Dermis microvascular lymphatic vessel endothelial cell (primary cell): ENCODE measurements around the gene ZDHHC8. TPM values are rescaled to one million over a fixed set of nuclear protein-coding genes. Genes with fewer than 3 reads are reported as not detected.

Experiments
- DNase-seq, 2 donors: peaks; one replicate each; pipeline versions ENCODE4 v3.0.0 to v3.0.0-alpha.2; 2010; ENCODE audit warnings: low read depth in 2 of 2
- total RNA-seq: library from RNA; depleted of rRNA; stranded (reverse); fragments of >200 nt; gene quantifications from 2 replicates; pipeline ENCODE4 v1.2.1, GENCODE V29; 2014

Gene ZDHHC8
- total RNA-seq, 1 donor from 2014 or later = 3.0 TPM

DNA sequence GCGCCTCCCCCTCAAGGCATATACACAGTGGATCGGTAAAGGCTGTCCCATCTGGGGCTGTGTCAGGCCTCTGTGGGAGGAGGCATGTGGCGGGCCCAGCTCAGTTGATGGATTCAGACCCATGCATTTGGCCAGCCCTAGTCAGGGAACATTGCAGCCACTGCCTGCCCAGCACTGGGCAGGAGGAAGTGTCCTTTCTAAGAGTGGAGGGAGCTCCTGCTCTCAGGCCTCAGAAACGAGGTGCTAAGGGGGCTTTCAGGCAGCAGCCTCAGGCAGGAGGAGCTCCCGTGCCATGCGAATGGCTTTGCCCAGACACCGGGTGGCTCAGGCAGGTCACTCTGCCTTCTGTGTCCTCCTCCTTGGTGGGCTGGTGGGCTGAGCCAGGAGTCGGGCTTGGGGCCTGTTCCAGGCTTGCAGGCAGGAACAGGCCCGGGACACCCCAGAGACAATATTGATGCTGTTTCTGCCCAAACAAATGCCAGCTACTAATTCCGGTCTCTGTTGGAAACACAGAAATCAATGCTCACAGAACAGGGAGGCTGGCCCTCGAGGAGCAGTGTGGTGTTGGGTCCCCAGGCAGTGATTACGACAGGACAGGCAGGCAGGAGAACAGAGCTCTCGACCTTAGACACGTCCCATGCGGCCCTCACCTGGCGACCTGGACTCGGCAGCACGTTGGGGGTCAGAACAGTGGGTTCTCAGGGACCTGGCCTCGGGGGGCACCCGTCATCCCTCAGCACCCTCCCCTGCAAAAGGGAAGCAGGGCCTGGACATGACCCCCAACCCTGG, 61.6 kb downstream of the ZDHHC8 start:
- DNase-seq = no peak

DNA sequence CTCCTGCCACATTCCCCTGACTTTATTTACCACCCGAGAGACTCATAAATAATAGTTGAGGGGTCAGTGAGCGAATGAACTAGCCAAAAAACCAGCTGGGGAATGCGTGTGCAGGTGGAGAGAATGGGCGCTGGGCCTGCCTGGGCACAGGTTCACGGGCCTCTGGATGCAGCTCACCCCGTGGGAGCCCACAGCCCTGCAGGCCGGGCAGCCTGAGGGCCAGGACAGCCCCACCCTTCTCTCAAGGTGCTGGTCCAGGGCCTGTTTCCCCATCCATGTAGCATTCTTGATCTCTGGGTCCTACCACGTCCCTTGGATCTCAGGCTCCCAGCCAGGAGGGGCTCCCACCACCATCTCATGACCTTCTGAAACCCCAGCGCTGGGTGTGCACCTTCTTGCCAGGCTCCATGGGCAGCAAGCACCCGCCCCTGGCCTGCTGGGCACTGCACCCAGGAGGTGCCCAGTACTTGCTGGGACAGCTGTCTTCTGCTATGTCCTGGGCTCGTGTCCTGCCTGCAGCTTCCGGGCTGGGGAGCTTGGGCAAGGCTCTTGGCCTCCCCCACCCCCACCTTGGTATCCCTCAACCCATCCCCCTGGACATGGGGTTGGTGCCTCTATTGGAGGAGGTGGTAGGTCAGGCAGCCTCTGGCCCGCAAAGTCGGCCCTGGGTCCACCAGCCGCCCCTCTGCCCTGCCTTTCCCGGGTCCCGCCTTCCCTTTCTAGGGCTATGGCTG, 62.3 kb downstream of the ZDHHC8 start:
- DNase-seq = no peak

DNA sequence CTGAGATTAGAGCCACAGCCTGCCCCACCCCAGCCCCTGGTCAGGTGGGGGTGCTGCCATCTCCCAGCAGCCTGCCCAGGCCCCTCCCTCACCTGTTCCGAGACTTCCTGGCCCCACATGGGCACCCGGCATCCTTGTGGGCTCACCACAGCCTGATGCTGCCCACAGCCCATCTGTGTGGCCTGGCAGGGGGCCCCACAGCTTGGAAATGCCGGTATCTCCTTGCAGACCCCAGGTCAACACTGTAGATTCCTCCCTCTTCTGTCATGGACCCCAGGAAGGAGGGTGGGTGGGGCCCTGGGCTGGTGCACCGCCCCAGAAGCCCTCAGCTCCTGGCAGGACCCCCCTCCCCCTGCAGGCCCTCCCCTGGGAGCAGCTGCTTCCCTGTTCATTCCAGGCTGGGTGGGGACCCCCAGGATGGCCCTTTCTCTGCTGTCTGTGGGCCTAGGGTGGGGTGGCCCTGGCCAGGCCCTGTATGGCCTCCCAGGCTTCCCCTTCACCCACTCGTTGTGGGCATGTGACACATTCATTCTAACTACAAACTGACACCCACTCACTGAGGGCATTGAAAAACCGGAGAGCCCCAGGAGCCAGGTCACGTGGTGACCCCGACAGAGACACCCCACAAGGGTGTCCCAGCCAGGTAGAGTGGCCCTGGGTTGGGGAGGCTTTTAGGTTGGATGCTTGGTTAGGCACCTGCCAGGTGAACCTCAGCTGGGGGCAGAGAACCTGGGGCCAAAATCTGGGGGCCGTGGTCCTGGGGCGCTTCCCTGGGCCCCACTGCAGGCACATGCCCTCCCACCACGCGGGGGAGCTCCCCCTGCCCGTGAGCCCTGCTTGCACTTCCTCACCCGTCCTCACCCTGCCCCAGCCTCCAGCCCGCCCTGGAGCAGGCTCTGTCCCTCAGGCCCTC, 63.3 kb downstream of the ZDHHC8 start:
- no peak for DNase-seq

DNA sequence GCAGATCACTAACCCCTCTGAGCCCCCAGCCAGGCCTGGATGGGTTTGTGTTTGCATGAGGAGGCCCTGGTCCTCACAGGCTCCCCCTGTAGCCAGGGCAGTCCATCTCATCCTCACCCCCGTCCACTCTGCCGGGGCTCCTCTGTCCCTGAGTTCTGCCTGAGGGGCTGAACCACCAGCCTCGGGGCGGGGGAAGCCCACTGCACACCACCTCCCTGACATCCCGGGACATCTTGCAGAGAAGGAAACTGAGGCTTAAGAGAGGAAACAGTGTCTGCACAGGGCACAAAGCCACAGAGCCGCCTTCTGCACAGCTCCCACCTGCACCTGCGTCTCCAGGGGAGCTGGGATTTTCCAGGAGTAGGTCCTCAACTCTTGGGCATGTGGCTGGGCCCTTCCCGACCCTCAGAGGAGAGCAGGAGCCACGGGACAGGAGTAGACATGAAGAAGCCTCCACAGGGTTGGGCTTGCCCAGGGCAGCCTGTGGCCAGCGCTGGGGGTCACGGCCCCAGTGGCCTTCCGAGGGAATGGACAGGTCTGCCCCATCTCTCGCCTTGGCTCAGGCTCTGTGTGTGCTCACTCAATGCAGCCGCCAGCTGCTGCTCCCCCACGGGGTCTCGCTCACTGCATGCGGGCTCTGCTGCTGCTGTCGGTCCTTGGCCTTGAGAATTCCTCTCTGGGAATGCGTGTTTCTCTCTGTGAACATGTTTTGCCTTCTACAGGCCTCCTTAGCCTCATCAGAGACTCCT, 64.7 kb downstream of the ZDHHC8 start:
- DNase-seq = no peak

Other genes starting within 250 kb of the ZDHHC8 start
- 253 and 414 TPM in 2 replicates for gene COMT, start 190.0 kb upstream of the ZDHHC8 start, total RNA-seq
- 66.5 and 75.4 TPM in 2 replicates for gene TXNRD2, start 190.0 kb upstream of the ZDHHC8 start, total RNA-seq
- 60.0 and 81.3 TPM in 2 replicates for gene ARVCF, start 115.0 kb upstream of the ZDHHC8 start, total RNA-seq
- 40.1 and 75.0 TPM in 2 replicates for gene TANGO2, start 110.7 kb upstream of the ZDHHC8 start, total RNA-seq
- 20.9 and 24.5 TPM in 2 replicates for gene DGCR8, start 51.6 kb upstream of the ZDHHC8 start, total RNA-seq
- gene RANBP1, start 15.7 kb upstream of the ZDHHC8 start, total RNA-seq = 113 and 148 TPM in 2 replicates
- gene TRMT2A, start 14.6 kb upstream of the ZDHHC8 start, total RNA-seq = 23.0 and 36.2 TPM in 2 replicates
- 4.9 and 5.0 TPM in 2 replicates for gene CCDC188, start 19.3 kb downstream of the ZDHHC8 start, total RNA-seq
- 1.2 and 2.3 TPM in 2 replicates for gene RTN4R, start 136.5 kb downstream of the ZDHHC8 start, total RNA-seq
- 33.9 and 59.7 TPM in 2 replicates for gene DGCR6L, start 188.3 kb downstream of the ZDHHC8 start, total RNA-seq